Stimulated activated CD8-positive, alpha-beta memory T cell treated with anti-CD3 and anti-CD28 coated beads, Interleukin-12 subunit alpha, Interleukin-12 subunit beta, amount 100 ng/mL, for 4 hours (primary cell): ENCODE results near the gene KLF2.
A peak's percentile ranks its signal among the peaks of the same experiment; 100 is the strongest.
"Not testable (repeated sequence)": the region's sequence is repeated elsewhere in the genome, so short reads cannot be mapped to it uniquely, and the experiment has no call there.

Experiments used
- DNase-seq: peaks from one replicate; pipeline ENCODE4 v3.0.0-alpha.2; 2020; ENCODE audit warnings: low read depth

The KLF2 gene

GRCh38 chr19:16324384-16325160, at the start of gene KLF2:
KLF2 (plus strand) TSS chr19:16324826; CDS start chr19:16324924, 98 bp downstream.
- DNase-seq = peak; percentile 87

- no peak for DNase-seq
Observed at GRCh38 chr19:16280306-16280705, 44.3 kb upstream of the KLF2 start.

- DNase-seq = no peak
Observed at GRCh38 chr19:16281743-16282142, 42.9 kb upstream of the KLF2 start.

GRCh38 chr19:16283210-16284061, 41.2 kb upstream of the KLF2 start:
- peak; percentile 44 for DNase-seq

GRCh38 chr19:16284505-16284904, 40.1 kb upstream of the KLF2 start:
- DNase-seq = no peak

GRCh38 chr19:16285079-16285478, 39.5 kb upstream of the KLF2 start:
- not testable (repeated sequence) for DNase-seq

GRCh38 chr19:16285769-16286498, 38.7 kb upstream of the KLF2 start:
- no peak for DNase-seq

GRCh38 chr19:16288544-16288943, 36.1 kb upstream of the KLF2 start:
- DNase-seq = no peak

GRCh38 chr19:16289594-16289993, 35.0 kb upstream of the KLF2 start:
- DNase-seq = no peak

- DNase-seq = no peak
Observed at GRCh38 chr19:16290692-16291091, 33.9 kb upstream of the KLF2 start.

GRCh38 chr19:16293118-16294091, 31.2 kb upstream of the KLF2 start:
- no peak for DNase-seq

- no peak for DNase-seq
Observed at GRCh38 chr19:16295057-16295456, 29.6 kb upstream of the KLF2 start.

- no peak for DNase-seq
Observed at GRCh38 chr19:16296713-16297112, 27.9 kb upstream of the KLF2 start.

- no peak for DNase-seq
Observed at GRCh38 chr19:16297575-16298178, 26.9 kb upstream of the KLF2 start.

- DNase-seq = no peak
Observed at GRCh38 chr19:16298334-16298733, 26.3 kb upstream of the KLF2 start.

GRCh38 chr19:16301999-16302694, 22.5 kb upstream of the KLF2 start:
- DNase-seq = no peak

- DNase-seq = no peak
Observed at GRCh38 chr19:16303755-16304154, 20.9 kb upstream of the KLF2 start.

GRCh38 chr19:16304511-16304910, 20.1 kb upstream of the KLF2 start:
- not testable (repeated sequence) for DNase-seq

- DNase-seq = not testable (repeated sequence)
Observed at GRCh38 chr19:16305060-16305459, 19.6 kb upstream of the KLF2 start.

- DNase-seq = no peak
Observed at GRCh38 chr19:16306728-16307402, 17.8 kb upstream of the KLF2 start.
